ENCODE measurements around the gene DIS3L2. TPM values are rescaled to one million over a fixed set of nuclear protein-coding genes. Genes with fewer than 3 reads are reported as not detected.

The DIS3L2 gene
- total RNA-seq, 1 donor from 2014 or later: 11.8 TPM

DNA sequence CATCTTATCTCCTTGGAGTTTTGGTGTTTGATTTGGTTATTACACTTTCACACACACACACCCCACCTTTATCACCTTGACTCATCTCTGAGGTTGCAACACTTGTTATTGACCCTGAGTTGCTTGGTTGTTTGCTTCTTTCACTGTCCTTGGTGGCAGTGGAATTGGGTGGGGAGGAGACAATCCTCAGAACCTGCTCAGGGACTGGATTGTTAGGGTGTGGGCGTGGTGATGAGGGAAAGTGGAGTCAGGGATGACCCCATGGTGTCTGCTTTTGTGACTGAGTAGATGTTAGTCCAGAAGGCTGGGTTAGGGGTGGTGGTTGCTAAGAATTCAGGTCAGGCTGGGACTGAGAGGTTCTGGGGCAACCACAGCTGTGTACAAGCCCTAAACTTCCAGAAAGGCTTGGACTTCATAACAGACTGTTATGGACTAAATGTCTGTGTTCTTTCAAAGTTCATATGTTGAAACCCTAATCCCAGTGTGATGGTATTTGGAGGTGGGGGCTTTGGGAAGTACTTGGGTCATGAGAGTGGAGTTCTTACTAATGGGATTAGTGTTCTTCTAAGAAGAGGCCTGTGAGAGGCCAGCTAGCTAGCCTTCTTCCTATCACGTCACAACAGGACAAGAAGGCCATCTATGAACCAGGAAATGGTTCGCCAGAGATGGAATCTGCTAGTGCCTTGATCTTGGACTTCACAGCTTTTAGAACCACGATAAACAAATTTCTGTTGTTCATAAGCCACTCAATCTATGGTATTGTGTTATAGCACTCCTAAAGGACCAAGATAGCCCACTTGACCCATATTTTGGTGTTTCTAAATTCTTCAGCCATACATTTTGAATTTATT is 3.4 kb upstream of the DIS3L2 start:
- TF ChIP-seq, protein P1, sequence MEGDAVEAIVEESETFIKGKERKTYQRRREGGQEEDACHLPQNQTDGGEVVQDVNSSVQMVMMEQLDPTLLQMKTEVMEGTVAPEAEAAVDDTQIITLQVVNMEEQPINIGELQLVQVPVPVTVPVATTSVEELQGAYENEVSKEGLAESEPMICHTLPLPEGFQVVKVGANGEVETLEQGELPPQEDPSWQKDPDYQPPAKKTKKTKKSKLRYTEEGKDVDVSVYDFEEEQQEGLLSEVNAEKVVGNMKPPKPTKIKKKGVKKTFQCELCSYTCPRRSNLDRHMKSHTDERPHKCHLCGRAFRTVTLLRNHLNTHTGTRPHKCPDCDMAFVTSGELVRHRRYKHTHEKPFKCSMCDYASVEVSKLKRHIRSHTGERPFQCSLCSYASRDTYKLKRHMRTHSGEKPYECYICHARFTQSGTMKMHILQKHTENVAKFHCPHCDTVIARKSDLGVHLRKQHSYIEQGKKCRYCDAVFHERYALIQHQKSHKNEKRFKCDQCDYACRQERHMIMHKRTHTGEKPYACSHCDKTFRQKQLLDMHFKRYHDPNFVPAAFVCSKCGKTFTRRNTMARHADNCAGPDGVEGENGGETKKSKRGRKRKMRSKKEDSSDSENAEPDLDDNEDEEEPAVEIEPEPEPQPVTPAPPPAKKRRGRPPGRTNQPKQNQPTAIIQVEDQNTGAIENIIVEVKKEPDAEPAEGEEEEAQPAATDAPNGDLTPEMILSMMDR (IDR thresholded peaks at IDR 0.05; ENCODE audit: insufficient read depth, low read length, severe bottlenecking): no peak
- no peaks in the 10 kb centered on the region for H3K27me3 ChIP-seq (ENCODE audit: control insufficient read depth, insufficient read depth, low read length)
- FAIRE-seq (no peak), DNase-seq (ENCODE audit: low read depth) (peak; percentile 29)
- no peaks in the 10 kb centered on the region for H3K36me3 ChIP-seq (ENCODE audit: control insufficient read depth, insufficient read depth, low read length)
- no peak overlapping the region for H3K4me3 ChIP-seq (ENCODE audit: low read depth, low read length)

DNA sequence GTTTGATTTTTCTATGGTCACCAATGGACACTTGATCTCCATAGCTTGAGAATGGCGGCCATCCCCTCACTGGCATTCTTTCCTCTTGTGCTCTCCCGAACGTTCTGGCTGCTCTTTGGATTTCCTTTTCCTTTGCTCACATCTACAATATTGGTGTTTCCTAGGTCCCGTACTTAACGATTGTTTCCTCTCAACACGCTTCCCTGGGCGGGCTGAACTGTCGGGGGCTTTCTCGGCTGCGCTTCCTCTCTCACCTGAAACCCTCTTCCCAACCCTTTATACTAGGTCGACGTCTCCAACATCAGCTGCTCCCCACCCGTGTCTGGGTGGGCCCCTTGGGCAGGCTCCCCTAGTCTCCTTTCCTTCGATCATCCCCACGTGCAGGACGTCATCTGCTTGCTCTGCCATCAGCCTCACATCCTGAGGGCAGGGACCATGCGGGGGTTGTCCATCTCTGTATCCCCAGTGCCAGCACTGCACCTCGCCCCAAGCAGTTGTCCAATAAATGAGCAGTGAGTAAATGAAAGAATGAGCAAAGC is 634 bp upstream of the DIS3L2 start:
- no peak for FAIRE-seq
- Histone ChIP-seq H3K27me3 (ENCODE audit: control insufficient read depth, insufficient read depth, low read length) (no peaks in the 10 kb centered on the region), H3K36me3 (ENCODE audit: control insufficient read depth, insufficient read depth, low read length) (no peaks in the 10 kb centered on the region), H3K4me3 (ENCODE audit: low read depth, low read length) (peak overlapping the region; percentile 54)
- TF ChIP-seq, protein P1 (IDR thresholded peaks at IDR 0.05; ENCODE audit: insufficient read depth, low read length, severe bottlenecking): no peak
- DNase-seq (ENCODE audit: low read depth): no peak

DNA sequence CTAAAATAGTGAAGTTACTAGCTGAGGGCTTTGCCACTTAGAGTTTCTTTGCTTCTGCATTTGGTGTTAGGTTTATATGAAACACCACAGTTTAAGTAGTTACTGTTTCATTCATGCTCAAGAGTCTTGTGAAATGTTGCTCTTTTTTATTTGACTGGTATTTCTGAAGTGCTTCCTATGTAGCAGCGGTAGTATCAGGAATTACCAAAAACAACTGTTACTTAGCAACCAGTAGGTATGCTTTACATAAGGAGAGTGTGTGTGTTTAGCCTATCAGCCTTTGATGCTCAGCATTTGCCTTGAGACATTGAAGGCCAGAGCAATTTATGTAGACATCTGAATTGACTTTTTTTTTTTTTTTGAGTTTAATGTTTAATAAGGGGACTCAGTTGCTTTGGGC is 3.6 kb downstream of the DIS3L2 start:
- H3K4me3 ChIP-seq (ENCODE audit: low read depth, low read length): no peak overlapping the region

DNA sequence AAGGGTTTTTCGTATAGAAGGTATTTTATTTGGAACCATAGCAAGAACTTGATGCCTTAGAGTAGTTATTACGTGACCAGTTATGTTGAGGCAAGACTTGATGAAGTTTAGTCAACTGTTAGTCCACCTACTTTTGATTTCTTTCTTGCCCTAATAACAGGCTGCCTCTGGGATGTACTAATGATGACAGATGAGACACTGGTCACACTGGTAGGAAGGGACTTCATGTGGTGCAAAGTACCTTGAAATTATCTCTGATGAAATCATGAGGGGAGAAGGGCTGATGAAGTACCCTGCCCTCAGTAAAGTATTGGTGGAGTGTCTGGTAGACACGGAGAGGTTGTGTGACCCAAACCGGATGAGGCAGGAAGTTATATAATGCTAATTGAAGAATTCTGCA is 5.4 kb downstream of the DIS3L2 start:
- Histone ChIP-seq H3K27me3 (ENCODE audit: control insufficient read depth, insufficient read depth, low read length) (no peaks in the 10 kb centered on the region), H3K36me3 (ENCODE audit: control insufficient read depth, insufficient read depth, low read length) (no peaks in the 10 kb centered on the region), H3K4me3 (ENCODE audit: low read depth, low read length) (no peak overlapping the region)
- no peak for DNase-seq (ENCODE audit: low read depth)
- TF ChIP-seq, protein P1 (IDR thresholded peaks at IDR 0.05; ENCODE audit: insufficient read depth, low read length, severe bottlenecking): no peak
- no peak for FAIRE-seq

More for the DNA sequence above, 3.6 kb downstream of the DIS3L2 start:
- FAIRE-seq (no peak), DNase-seq (ENCODE audit: low read depth) (peak; percentile 27)
- Histone ChIP-seq H3K36me3 (ENCODE audit: control insufficient read depth, insufficient read depth, low read length) (no peaks in the 10 kb centered on the region), H3K27me3 (ENCODE audit: control insufficient read depth, insufficient read depth, low read length) (no peaks in the 10 kb centered on the region)
- TF ChIP-seq, protein P1 (IDR thresholded peaks at IDR 0.05; ENCODE audit: insufficient read depth, low read length, severe bottlenecking): no peak

DNA sequence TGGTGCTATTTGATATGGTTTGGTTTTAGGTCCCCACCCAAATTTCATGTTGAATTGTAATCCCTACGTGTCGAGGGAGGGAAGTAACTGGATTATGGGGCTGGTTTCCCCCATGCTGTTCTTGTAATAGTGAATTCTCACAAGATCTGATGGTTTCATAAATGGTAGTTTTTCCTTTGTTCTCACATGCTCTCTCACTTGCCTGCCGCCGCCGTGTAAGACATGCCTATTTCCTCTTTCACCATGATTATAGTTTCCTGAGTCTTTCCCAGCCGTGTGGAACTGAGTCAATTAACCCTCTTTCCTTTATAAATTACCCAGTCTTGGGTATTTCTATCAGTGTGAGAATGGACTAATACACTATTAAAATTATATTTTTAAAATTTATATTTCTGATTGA is 7.3 kb downstream of the DIS3L2 start:
- H3K4me3 ChIP-seq (ENCODE audit: low read depth, low read length): no peak overlapping the region
- H3K36me3 ChIP-seq (ENCODE audit: control insufficient read depth, insufficient read depth, low read length): no peaks in the 10 kb centered on the region
- TF ChIP-seq, protein P1 (IDR thresholded peaks at IDR 0.05; ENCODE audit: insufficient read depth, low read length, severe bottlenecking): no peak
- H3K27me3 ChIP-seq (ENCODE audit: control insufficient read depth, insufficient read depth, low read length): no peaks in the 10 kb centered on the region
- DNase-seq (ENCODE audit: low read depth) (no peak), FAIRE-seq (no peak)

All from bronchial epithelial cell (primary cell).